HepG2 (cell line): ENCODE measurements around the gene NR1H2. TPM values are rescaled to one million over a fixed set of nuclear protein-coding genes. Genes with fewer than 3 reads are reported as not detected.

Experiments used
- AGO2 ChIP-seq: fragments of 200-400 bp; formaldehyde crosslinking; optimal IDR thresholded peaks from 2 replicates; pipeline ENCODE3; 2017; ENCODE audit warnings: mild to moderate bottlenecking, low read depth, low read length, moderate library complexity
- EHMT2 ChIP-seq: fragments of 200-600 bp; sonication (generic); IDR thresholded peaks from 2 replicates; pipeline ENCODE4 v1.7.0; 2017; ENCODE audit warnings: antibody characterized with exemption, low read depth, low read length, borderline replicate concordance
- HNRNPH1 ChIP-seq: fragments of 200-400 bp; formaldehyde crosslinking; optimal IDR thresholded peaks from 2 replicates; pipeline ENCODE3; 2017; ENCODE audit warnings: mild to moderate bottlenecking, low read depth, low read length
- ISX ChIP-seq: sonication (generic); formaldehyde crosslinking; conservative IDR thresholded peaks from 2 replicates; pipeline ENCODE4 v1.5.0; 2020; ENCODE audit warnings: missing genetic modification reagents
- KAT7 ChIP-seq: IDR thresholded peaks from 2 replicates; pipeline ENCODE4 v1.6.1; 2018; ENCODE audit warnings: borderline replicate concordance, missing compliant biosample characterization
- KLF13 ChIP-seq: sonication (generic); formaldehyde crosslinking; IDR thresholded peaks from 2 replicates; pipeline ENCODE4 v1.4.0; 2020; ENCODE audit warnings: mild to moderate bottlenecking, missing genetic modification reagents
- KLF16 ChIP-seq, 2 experiments: sonication (generic) in 1 of 2; formaldehyde crosslinking in 1 of 2; IDR thresholded peaks; 2 replicates each; pipeline versions ENCODE4 v1.6.1 to v1.8.0; 2016 to 2023; ENCODE audit warnings: missing genetic modification reagents in 2 of 2, missing compliant biosample characterization in 1 of 2
- MXI1 ChIP-seq: IDR thresholded peaks from 3 replicates; pipeline ENCODE4 v1.6.1; 2012; ENCODE audit warnings: low read depth, low read length, inconsistent platforms, borderline replicate concordance
- SIN3A ChIP-seq: IDR thresholded peaks from 2 replicates; pipeline ENCODE4 v1.6.1; 2011; ENCODE audit warnings: low read depth, mild to moderate bottlenecking, control low read depth, low read length, borderline replicate concordance
- SMAD3 ChIP-seq: sonication (generic); formaldehyde crosslinking; IDR thresholded peaks from 2 replicates; pipeline ENCODE4 v1.4.0; 2020; ENCODE audit warnings: missing genetic modification reagents
- SP1 ChIP-seq, 2 experiments: fragments of 450-650 bp in 1 of 2; sonication (generic) in 1 of 2; formaldehyde crosslinking in 1 of 2; IDR thresholded peaks; 2 replicates each; pipeline versions ENCODE4 v1.4.0 to v1.6.1; 2016 to 2020; ENCODE audit warnings: missing genetic modification reagents in 1 of 2
- WIZ ChIP-seq: sonication (generic); formaldehyde crosslinking; IDR thresholded peaks from 2 replicates; pipeline ENCODE4 v1.5.1; 2020; ENCODE audit warnings: mild to moderate bottlenecking, missing genetic modification reagents
- ZFP36L2 ChIP-seq: sonication (generic); formaldehyde crosslinking; IDR thresholded peaks from 2 replicates; pipeline ENCODE4 v1.4.0; 2020; ENCODE audit warnings: missing genetic modification reagents
- ZNF230 ChIP-seq: sonication (generic); formaldehyde crosslinking; IDR thresholded peaks from 2 replicates; pipeline ENCODE4 v1.4.0; 2020; ENCODE audit warnings: mild to moderate bottlenecking, missing genetic modification reagents
- ZNF274 ChIP-seq: sonication (generic); formaldehyde crosslinking; IDR thresholded peaks from 2 replicates; pipeline ENCODE4 v1.5.1; 2020; ENCODE audit warnings: mild to moderate bottlenecking, missing genetic modification reagents
- ZNF563 ChIP-seq: sonication (generic); formaldehyde crosslinking; IDR thresholded peaks from 2 replicates; pipeline ENCODE4 v1.8.0; 2022; ENCODE audit warnings: mild to moderate bottlenecking, moderate library complexity, missing genetic modification reagents
- ZNF607 ChIP-seq: sonication (generic); formaldehyde crosslinking; IDR thresholded peaks from 2 replicates; pipeline ENCODE4 v1.5.1; 2020; ENCODE audit warnings: missing genetic modification reagents, mild to moderate bottlenecking, borderline replicate concordance
- ZNF615 ChIP-seq: sonication (generic); formaldehyde crosslinking; IDR thresholded peaks from 2 replicates; pipeline ENCODE4 v1.5.0; 2020; ENCODE audit warnings: mild to moderate bottlenecking, missing genetic modification reagents, borderline replicate concordance
- ZNF788 ChIP-seq: sonication (generic); formaldehyde crosslinking; IDR thresholded peaks from 2 replicates; pipeline ENCODE4 v1.5.0; 2020; ENCODE audit warnings: mild to moderate bottlenecking, missing genetic modification reagents, borderline replicate concordance
- polyA plus RNA-seq, 8 experiments: library from polyadenylated mRNA; depleted of rRNA in 3 of 8; stranded (reverse) in 7 of 8; unstranded in 1 of 8; fragments of >200 nt; fragmentation: Illumina TruSeq in 4 of 8; extraction: Trizol in 4 of 8; gene quantifications; 2 replicates each; pipeline versions ENCODE4 v1.2.1 to v1.2.3, GENCODE V29; 2011 to 2016; ENCODE audit warnings: low read depth in 4 of 8, missing spikeins in 1 of 8, mixed read lengths in 1 of 8; ENCODE audit not compliant: insufficient read depth in 1 of 8
- total RNA-seq, 5 experiments: library from RNA; depleted of rRNA; stranded (reverse); fragments of >200 nt; fragmentation: Illumina TruSeq; extraction: Trizol; gene quantifications; 2 replicates each; pipeline ENCODE4 v1.2.3, GENCODE V29; 2016; ENCODE audit warnings: low read depth in 1 of 5
- TF ChIP-seq, protein P1 (sequence below): sonication (generic); formaldehyde crosslinking; IDR thresholded peaks from 2 replicates; pipeline ENCODE4 v1.5.0; 2020; ENCODE audit warnings: mild to moderate bottlenecking, missing genetic modification reagents, borderline replicate concordance
- TF ChIP-seq, protein P2 (sequence below): sonication (generic); formaldehyde crosslinking; IDR thresholded peaks from 2 replicates; pipeline ENCODE4 v1.5.1; 2020; ENCODE audit warnings: missing genetic modification reagents, mild to moderate bottlenecking, borderline replicate concordance
- TF ChIP-seq, protein P3 (sequence below): sonication (generic); formaldehyde crosslinking; IDR thresholded peaks from 2 replicates; pipeline ENCODE4 v1.4.0; 2020; ENCODE audit warnings: missing genetic modification reagents
- TF ChIP-seq, protein P4 (sequence below): sonication (generic); formaldehyde crosslinking; IDR thresholded peaks from 2 replicates; pipeline ENCODE4 v1.9.0; 2022; ENCODE audit warnings: missing genetic modification reagents, mild to moderate bottlenecking, borderline replicate concordance

Gene NR1H2
- total and polyA plus RNA-seq, 2 of the 13 experiments (the other 11 are each of a cell fraction or from before 2014, with no cell fraction given) = 10.3 to 13.5 TPM

DNA sequence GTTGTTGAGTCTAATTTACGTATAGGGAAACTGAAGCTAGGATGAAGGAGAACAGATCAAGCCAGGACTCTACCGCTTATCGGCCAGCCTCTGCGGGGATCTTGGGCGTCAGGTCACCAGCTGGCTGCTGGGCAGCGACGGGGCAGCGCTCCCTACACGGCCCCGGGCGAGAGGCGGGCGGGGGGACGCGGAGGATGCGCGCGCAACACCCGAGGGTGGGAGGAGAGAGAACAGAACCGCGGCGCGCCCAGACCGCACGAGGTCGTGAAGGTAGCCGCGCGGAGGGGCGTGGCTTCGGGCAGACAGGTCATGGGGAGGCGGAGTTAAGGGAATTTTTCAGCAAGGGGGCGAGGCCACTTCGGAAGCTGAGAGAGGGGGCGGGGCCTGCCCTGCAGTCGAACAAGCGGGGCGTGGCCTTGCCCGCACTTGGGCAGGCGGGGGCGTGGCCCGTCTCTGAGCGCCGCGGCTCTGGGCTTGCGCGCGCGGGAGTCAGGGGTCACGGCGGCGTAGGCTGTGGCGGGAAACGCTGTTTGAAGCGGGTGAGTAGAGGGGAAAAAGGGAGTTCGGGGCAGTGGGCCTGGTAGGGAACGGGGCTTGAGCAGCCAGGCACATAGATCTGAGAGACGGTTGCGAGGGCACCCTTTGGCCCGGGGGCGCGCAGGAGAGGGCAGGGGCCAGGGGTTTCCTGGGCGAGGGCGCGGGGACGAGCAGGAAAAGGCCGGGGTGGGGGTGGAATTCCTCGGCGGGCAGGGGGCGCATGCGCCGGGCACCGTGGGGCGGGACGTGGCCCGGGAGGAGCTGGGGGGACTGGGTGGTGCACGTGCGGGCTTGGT is 7.8 kb downstream of the NR1H2 start, which contains the start of gene POLD1 (continued):
- TF ChIP-seq MXI1 = peak; percentile 80; the same call in 1 of the 3 replicates
- peak; percentile 21 for TF ChIP-seq HNRNPH1
- no peak for TF ChIP-seq KAT7
- no peak for TF ChIP-seq ZFP36L2
- peak in 1 of 2 experiments; percentile 44; a peak in 1 of 4 replicates for TF ChIP-seq KLF16 (CRISPR knock-in tag; IDR thresholded peaks at IDR 0.05)
- TF ChIP-seq ZNF607 (CRISPR knock-in tag) = no peak
- TF ChIP-seq SP1 (IDR thresholded peaks at IDR 0.05) = no peak
- TF ChIP-seq SP1 (CRISPR knock-in tag; IDR thresholded peaks at IDR 0.05) = peak; percentile 88; the same call in 1 of the 2 replicates
- TF ChIP-seq ISX (CRISPR knock-in tag) = peak; percentile 66; the same call in 1 of the 2 replicates
- TF ChIP-seq, protein P1, sequence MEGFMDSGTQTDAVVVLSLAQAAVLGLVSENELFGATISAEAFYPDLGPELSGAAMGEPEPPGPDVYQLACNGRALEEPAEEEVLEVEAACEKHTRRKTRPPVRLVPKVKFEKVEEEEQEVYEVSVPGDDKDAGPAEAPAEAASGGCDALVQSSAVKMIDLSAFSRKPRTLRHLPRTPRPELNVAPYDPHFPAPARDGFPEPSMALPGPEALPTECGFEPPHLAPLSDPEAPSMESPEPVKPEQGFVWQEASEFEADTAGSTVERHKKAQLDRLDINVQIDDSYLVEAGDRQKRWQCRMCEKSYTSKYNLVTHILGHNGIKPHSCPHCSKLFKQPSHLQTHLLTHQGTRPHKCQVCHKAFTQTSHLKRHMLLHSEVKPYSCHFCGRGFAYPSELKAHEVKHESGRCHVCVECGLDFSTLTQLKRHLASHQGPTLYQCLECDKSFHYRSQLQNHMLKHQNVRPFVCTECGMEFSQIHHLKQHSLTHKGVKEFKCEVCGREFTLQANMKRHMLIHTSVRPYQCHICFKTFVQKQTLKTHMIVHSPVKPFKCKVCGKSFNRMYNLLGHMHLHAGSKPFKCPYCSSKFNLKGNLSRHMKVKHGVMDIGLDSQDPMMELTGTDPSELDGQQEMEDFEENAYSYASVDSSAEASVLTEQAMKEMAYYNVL (CRISPR knock-in tag) = 0 out of 2 replicates have a peak, but pooled peaks have one; percentile 20
- TF ChIP-seq, protein P2, sequence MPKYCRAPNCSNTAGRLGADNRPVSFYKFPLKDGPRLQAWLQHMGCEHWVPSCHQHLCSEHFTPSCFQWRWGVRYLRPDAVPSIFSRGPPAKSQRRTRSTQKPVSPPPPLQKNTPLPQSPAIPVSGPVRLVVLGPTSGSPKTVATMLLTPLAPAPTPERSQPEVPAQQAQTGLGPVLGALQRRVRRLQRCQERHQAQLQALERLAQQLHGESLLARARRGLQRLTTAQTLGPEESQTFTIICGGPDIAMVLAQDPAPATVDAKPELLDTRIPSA (CRISPR knock-in tag) = no peak
- peak; percentile 97 for TF ChIP-seq AGO2
- no peak for TF ChIP-seq SMAD3 (CRISPR knock-in tag)
- no peak for TF ChIP-seq EHMT2
- no peak; the same call in 1 of the 2 replicates for TF ChIP-seq ZNF230
- TF ChIP-seq, protein P3, sequence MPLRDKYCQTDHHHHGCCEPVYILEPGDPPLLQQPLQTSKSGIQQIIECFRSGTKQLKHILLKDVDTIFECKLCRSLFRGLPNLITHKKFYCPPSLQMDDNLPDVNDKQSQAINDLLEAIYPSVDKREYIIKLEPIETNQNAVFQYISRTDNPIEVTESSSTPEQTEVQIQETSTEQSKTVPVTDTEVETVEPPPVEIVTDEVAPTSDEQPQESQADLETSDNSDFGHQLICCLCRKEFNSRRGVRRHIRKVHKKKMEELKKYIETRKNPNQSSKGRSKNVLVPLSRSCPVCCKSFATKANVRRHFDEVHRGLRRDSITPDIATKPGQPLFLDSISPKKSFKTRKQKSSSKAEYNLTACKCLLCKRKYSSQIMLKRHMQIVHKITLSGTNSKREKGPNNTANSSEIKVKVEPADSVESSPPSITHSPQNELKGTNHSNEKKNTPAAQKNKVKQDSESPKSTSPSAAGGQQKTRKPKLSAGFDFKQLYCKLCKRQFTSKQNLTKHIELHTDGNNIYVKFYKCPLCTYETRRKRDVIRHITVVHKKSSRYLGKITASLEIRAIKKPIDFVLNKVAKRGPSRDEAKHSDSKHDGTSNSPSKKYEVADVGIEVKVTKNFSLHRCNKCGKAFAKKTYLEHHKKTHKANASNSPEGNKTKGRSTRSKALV (CRISPR knock-in tag) = peak; percentile 66; the same call in 1 of the 2 replicates
- TF ChIP-seq ZNF788 (CRISPR knock-in tag) = peak; percentile 25; the same call in 1 of the 2 replicates
- no peak for TF ChIP-seq SIN3A
- TF ChIP-seq ZNF615 (CRISPR knock-in tag) = no peak
- no peak for TF ChIP-seq KLF13 (CRISPR knock-in tag)
- TF ChIP-seq WIZ (CRISPR knock-in tag) = no peak
- TF ChIP-seq, protein P4, sequence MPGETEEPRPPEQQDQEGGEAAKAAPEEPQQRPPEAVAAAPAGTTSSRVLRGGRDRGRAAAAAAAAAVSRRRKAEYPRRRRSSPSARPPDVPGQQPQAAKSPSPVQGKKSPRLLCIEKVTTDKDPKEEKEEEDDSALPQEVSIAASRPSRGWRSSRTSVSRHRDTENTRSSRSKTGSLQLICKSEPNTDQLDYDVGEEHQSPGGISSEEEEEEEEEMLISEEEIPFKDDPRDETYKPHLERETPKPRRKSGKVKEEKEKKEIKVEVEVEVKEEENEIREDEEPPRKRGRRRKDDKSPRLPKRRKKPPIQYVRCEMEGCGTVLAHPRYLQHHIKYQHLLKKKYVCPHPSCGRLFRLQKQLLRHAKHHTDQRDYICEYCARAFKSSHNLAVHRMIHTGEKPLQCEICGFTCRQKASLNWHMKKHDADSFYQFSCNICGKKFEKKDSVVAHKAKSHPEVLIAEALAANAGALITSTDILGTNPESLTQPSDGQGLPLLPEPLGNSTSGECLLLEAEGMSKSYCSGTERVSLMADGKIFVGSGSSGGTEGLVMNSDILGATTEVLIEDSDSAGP (CRISPR knock-in tag) = peak; percentile 76; the same call in 1 of the 2 replicates
- peak; percentile 10; the same call in 1 of the 2 replicates for TF ChIP-seq ZNF563 (CRISPR knock-in tag)
- peak; percentile 86 for TF ChIP-seq ZNF274 (CRISPR knock-in tag)
